Loucy (cell line): ENCODE results near the gene AKAP11.

Experiments used
- EZH2phosphoT487 ChIP-seq: fragments of 200-600 bp; IDR thresholded peaks from 2 replicates; pipeline ENCODE4 v1.6.1; 2018; ENCODE audit warnings: antibody characterized with exemption, mild to moderate bottlenecking, moderate library complexity, borderline replicate concordance
- TF ChIP-seq, protein P1 (sequence below): fragments of 200-600 bp; sonication (generic); conservative IDR thresholded peaks from 2 replicates; pipeline ENCODE4 v1.5.1; 2014; ENCODE audit warnings: mild to moderate bottlenecking, antibody characterized with exemption, low read length

DNA sequence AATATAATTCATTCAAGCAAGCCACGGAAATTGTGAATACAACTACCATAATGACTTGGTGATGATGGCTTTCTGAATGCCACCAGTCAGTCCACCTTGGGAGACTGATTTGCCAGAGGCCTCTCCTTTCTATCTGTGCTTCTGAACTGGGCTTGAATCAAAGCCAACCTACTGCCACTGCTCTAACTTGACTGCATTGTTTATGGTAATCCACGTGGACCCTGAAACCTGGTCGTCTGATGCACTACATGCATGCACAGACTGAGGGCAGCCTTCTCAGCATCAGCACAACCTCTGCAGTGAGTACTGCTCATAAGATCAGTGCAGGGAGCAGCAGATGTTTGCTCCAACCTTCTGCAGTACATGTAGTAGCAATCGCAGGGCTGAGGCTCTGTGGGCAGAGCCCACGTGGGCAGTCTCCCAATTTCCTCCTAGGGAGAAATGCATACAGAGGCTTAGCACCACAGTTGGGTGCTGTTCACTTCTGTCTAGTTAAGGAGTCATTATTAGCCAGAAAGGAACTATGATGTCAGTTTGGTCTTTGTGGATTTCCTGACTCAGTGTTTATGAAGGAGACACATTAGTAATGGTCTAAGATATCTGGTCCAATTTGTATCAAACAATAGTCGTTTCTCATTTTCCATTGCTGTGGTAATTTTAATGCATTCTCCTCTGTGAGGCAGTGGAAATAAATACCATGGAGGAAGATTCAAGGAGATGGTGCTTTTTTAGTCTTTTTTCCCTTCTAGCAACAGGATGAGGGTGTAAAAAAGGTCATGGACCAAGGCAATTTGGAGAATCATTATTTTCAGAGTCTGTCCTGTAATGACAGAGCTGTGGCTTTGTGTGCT lies 82.5 kb downstream of the AKAP11 start:
- TF ChIP-seq, protein P1, sequence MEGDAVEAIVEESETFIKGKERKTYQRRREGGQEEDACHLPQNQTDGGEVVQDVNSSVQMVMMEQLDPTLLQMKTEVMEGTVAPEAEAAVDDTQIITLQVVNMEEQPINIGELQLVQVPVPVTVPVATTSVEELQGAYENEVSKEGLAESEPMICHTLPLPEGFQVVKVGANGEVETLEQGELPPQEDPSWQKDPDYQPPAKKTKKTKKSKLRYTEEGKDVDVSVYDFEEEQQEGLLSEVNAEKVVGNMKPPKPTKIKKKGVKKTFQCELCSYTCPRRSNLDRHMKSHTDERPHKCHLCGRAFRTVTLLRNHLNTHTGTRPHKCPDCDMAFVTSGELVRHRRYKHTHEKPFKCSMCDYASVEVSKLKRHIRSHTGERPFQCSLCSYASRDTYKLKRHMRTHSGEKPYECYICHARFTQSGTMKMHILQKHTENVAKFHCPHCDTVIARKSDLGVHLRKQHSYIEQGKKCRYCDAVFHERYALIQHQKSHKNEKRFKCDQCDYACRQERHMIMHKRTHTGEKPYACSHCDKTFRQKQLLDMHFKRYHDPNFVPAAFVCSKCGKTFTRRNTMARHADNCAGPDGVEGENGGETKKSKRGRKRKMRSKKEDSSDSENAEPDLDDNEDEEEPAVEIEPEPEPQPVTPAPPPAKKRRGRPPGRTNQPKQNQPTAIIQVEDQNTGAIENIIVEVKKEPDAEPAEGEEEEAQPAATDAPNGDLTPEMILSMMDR: peak; percentile 51
- TF ChIP-seq EZH2phosphoT487: no peak
